IPS-18c (cell line): ENCODE data around the gene DCP2.

ENCODE experiments used
- H3K4me3 ChIP-seq: 2 replicates; pipeline ENCODE4 v1.7.0; 2013; ENCODE audit warnings: low read depth, mild to moderate bottlenecking, low read length, moderate library complexity; ENCODE audit not compliant: insufficient read depth
- H3K9me3 ChIP-seq: one replicate; pipeline ENCODE4 v1.6.1; 2013; ENCODE audit warnings: mild to moderate bottlenecking, low read length, moderate library complexity; ENCODE audit not compliant: control insufficient read depth, insufficient read depth

Gene DCP2

GRCh38 chr5:113034182-113034773 is 57.7 kb downstream of the DCP2 start:
- Histone ChIP-seq H3K4me3 (no peak overlapping the region), H3K9me3 (no peaks in the 10 kb centered on the region)

GRCh38 chr5:113035096-113035495 is 58.5 kb downstream of the DCP2 start:
- Histone ChIP-seq H3K9me3 (no peaks in the 10 kb centered on the region), H3K4me3 (no peak overlapping the region)

DNA sequence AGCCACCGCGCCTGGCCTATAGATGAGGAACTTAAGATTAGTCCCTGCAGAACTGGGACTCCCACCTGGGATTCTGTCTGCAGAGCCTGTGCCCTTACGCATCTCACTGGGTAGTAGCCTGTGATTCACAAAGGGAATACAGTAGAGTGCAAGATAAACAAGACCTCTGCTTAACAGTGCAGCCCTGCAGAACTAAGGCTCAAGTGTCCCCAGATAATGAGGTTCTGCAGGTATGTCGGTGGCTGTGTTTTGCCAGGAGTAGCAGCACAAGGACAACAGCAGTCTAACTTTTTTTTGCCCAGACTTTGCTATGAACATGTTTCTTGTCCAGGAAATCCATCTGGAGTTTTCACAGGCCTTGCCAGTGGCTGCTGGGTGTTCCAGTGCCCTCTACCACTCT is 59.7 kb downstream of the DCP2 start:
- Histone ChIP-seq H3K4me3 (no peak overlapping the region), H3K9me3 (no peaks in the 10 kb centered on the region)

DNA sequence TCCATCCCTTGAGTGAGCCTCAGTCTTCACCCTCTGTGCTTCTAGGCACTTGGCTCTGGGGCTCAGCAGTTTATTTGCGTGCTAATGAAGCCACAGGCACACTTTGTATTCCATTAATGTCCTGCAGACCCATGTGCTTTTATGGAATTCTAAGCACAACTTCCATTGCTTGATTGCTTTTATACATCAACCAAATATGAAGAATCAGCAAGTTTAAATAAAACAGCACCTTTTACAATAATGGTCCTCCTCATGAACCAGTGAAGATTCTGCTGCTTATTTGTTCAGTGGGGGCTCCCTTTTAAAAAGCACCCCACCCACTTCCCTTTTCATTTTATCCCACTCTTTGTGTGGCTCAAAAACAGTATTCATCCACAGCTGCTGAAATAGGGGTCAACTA is 60.2 kb downstream of the DCP2 start:
- no peak overlapping the region for H3K4me3 ChIP-seq

GRCh38 chr5:113038136-113038535 is 61.5 kb downstream of the DCP2 start:
- Histone ChIP-seq H3K4me3 (no peak overlapping the region), H3K9me3 (no peaks in the 10 kb centered on the region)

More for the DNA sequence above, 60.2 kb downstream of the DCP2 start:
- no peaks in the 10 kb centered on the region for H3K9me3 ChIP-seq

DNA sequence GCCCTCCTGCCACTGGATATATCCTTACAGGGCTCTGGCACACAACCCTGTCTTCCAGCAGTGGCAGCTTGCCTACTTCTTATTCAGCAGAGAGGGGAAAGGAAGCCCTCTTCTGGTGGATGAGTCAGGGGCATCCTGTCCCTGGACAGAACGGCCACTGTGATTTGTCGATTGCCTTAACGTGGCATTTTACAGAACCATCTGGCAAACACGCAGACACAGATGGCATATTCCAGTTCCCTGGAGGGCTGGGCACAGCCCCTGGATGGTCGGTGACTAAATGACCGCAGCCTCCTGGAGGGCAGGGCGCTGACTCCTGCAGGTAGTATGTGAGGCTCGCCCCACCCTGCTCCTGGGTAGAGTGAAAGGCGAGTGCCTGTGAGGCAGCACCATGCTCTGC is 62.1 kb downstream of the DCP2 start:
- H3K4me3 ChIP-seq = no peak overlapping the region
- H3K9me3 ChIP-seq = no peaks in the 10 kb centered on the region

GRCh38 chr5:113039229-113039933 is 62.8 kb downstream of the DCP2 start:
- no peaks in the 10 kb centered on the region for H3K9me3 ChIP-seq
- H3K4me3 ChIP-seq = no peak overlapping the region

GRCh38 chr5:113039934-113040285 is 63.3 kb downstream of the DCP2 start:
- no peak overlapping the region for H3K4me3 ChIP-seq

DNA sequence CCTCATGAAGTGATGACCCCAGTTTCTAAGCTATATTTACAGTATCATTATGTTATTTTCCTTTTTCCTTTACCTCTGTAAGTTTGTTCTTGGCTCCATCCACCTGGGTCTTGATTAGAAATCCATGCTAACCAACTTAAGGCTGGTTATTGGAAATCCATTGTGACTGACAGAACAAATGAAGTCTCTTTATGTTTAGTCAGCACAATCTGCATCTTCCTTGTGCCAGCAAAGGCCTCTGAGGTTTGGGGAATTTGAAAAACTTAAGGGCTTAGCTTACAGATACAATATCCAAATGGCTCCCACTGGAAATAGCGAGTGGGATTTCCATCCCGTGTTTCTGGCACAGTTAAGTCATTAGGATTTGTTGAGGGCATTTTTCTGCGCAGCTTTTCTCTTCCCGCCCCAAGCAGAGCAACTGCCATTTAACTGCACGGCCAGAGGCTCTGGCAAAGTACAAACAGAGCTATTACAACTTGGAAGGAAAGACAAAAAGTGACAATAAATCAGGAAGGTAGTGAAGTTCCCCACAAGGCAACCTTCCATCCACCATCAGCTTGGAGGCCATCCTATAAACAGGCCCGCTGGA is 64.2 kb downstream of the DCP2 start:
- H3K4me3 ChIP-seq = no peak overlapping the region
- no peaks in the 10 kb centered on the region for H3K9me3 ChIP-seq

More at GRCh38 chr5:113039934-113040285, 63.3 kb downstream of the DCP2 start:
- H3K9me3 ChIP-seq = no peaks in the 10 kb centered on the region

GRCh38 chr5:113042491-113043243 is 66.1 kb downstream of the DCP2 start:
- Histone ChIP-seq H3K9me3 (no peaks in the 10 kb centered on the region), H3K4me3 (no peak overlapping the region)

- no peaks in the 10 kb centered on the region for H3K9me3 ChIP-seq
- H3K4me3 ChIP-seq = no peak overlapping the region
Measured at GRCh38 chr5:113043491-113043931, 66.9 kb downstream of the DCP2 start.

DNA sequence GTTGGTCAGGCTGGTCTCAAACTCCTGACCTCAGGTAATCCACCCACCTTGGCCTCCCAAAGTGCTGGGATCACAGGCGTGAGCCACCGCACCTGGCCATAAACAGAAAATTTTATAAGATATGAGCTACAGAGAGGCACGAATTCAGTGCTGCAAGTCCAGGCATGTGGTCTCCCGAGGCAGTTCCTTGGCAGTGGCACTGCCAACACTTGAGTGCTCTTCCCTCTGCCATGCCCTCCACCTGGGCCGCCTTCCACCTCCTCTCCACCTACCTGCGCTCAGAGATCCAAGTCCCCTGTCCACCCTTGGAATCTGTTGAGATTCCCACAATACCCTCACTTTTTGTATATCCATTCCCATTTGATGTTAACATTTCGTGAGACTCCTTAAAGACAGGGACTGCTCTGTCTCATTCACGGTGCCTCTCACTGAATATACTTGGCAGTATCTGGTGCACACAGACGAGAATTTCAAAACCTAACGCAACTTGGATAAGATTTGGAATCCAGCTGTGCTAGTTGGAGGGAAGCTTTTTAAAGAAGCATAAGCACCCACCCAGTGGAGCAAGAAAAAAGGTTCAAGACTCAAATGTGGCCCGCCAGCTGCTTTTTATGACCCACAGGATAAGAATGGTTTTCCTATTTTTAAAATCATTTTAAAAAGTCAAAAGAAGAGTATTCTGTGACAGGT is 68.3 kb downstream of the DCP2 start:
- Histone ChIP-seq H3K9me3 (peaks cover 2% of the 10 kb centered on the region), H3K4me3 (no peak overlapping the region)

DNA sequence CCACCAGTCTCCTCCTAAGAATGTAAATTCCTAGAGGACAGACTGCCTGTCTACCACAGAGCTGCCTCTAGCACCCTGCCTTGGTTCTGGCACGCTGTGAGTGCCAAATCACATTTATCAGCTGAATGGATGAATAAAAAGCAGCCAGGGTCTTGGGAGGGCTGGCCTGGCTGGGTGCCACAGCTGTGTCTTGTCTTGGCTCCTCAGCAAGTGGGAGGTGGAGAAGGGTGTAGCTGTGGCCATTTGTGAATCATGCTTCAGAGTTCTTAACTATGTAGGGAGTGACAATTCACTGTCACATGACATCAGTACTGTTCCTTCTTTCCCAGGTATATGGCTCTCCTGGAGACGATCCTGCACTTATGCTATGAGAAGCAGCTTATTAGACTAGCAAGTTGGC is 70.6 kb downstream of the DCP2 start:
- peaks cover 2% of the 10 kb centered on the region for H3K9me3 ChIP-seq
- H3K4me3 ChIP-seq = no peak overlapping the region

DNA sequence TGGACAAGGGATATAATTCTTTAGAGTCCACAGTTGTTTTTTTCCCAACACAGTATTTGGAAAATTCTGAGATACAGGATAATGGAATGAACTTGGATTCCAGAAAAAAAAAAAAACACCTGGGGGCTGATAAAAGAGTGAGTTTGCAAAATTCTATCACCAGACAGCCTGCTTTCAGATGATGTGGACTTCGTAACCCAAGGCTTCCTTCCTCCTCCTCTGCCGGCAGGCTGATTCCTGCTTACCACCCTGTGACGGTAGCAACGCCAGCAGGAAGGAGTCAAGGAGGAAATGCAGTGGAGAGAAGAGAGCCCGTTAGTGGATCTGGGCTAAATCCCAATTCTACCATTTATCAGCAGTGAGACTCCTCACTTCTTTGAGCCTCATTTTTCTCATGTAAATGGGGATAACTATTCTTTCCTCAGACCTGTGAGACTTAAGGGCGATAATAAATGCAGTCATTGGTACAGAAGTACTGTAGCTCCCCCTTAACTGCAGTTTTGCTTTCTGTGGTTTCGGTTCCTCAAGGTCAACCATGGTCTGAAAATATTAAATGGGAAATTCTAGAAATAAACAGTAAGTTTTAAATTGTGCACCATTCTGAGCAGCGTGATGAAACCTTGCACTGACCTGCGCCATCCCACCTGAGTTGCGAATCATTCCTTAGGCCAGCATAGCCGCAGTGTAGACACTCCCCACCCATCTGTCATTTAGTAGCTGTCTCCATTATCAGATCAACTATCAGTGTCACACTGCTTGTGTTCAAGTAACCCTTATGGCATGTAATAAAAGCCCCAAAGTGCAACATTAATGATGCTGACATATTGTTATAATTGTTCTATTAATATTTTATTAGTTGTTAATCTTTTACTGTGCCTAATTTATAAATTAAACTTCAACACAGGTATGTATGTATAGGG is 71.4 kb downstream of the DCP2 start:
- peaks cover 2% of the 10 kb centered on the region for H3K9me3 ChIP-seq
- H3K4me3 ChIP-seq = no peak overlapping the region

DNA sequence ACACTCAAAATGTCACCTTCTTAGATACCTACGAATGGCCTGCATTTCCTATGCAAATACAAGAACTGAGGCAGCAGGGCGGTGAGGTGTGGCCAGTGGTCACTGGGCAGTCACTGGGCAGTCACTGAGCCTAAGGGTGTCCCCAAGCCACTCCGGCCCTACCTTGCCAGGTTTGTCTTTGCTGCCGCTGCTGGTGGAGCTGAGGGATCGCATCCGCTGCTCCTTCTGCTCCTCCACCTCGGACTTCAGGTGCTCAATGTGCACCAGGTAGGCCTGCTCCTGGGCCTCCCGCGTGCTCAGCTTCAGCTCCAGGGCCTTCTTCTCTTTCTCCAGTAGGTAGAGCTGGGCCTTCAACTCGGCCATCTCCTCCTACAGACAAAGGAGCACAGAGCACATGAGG is 72.3 kb downstream of the DCP2 start:
- no peak overlapping the region for H3K4me3 ChIP-seq
- H3K9me3 ChIP-seq = peaks cover 2% of the 10 kb centered on the region

- peaks cover 2% of the 10 kb centered on the region for H3K9me3 ChIP-seq
- H3K4me3 ChIP-seq = no peak overlapping the region
Measured at GRCh38 chr5:113050721-113051382, 74.3 kb downstream of the DCP2 start.
